ENCODE measurements around the gene MPP4.

The MPP4 gene

GRCh38 chr2:201638326-201638725 lies 60.1 kb downstream of the MPP4 start:
- peaks cover 50% of the 10 kb centered on the region for H3K36me3 ChIP-seq (ENCODE audit: insufficient read depth, low read length)
- H3K4me2 ChIP-seq (ENCODE audit: insufficient read depth, low read length): no peak overlapping the region
- H2AFZ ChIP-seq (ENCODE audit: low read depth, low read length): no peak overlapping the region

DNA sequence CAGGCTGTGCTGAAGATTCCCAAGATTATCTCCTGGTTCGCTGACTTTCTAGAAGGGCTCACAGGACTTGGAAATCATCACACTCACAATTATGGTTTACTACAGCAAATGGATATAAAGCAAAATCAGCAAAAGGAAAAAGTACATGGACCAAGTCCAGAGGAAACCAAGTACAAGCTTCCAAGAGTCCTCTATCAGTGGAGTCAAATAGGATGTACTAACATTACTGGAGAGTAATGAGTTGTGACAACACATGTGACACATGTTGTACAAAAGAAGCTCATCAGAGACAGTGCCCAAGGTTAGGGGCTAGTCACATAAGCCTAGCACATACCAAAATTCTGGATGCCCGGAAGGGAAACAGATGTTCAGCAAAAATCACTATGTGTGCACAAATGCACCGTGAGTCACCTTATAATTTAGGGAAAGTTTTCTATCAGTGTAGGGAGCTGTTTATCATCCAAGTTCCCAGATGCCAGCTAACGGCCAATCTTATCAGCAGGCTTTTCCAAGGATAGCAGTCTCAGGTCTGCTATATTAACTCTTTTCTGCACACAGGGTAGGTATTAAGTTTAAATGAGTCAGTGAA lies 64.7 kb downstream of the MPP4 start:
- H3K4me3 ChIP-seq (ENCODE audit: low read depth in 1 of 2, low read length in 2 of 2): no peak overlapping the region
- ATAC-seq (ENCODE audit: insufficient read depth, low read depth) (no peak), DNase-seq (no peak)
- no peak overlapping the region for H2AFZ ChIP-seq (ENCODE audit: low read depth, low read length)
- no peaks in the 10 kb centered on the region for H3K9me3 ChIP-seq (ENCODE audit: insufficient read depth, low read length, severe bottlenecking)
- TF ChIP-seq, protein P1, sequence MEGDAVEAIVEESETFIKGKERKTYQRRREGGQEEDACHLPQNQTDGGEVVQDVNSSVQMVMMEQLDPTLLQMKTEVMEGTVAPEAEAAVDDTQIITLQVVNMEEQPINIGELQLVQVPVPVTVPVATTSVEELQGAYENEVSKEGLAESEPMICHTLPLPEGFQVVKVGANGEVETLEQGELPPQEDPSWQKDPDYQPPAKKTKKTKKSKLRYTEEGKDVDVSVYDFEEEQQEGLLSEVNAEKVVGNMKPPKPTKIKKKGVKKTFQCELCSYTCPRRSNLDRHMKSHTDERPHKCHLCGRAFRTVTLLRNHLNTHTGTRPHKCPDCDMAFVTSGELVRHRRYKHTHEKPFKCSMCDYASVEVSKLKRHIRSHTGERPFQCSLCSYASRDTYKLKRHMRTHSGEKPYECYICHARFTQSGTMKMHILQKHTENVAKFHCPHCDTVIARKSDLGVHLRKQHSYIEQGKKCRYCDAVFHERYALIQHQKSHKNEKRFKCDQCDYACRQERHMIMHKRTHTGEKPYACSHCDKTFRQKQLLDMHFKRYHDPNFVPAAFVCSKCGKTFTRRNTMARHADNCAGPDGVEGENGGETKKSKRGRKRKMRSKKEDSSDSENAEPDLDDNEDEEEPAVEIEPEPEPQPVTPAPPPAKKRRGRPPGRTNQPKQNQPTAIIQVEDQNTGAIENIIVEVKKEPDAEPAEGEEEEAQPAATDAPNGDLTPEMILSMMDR (IDR thresholded peaks at IDR 0.05; ENCODE audit: borderline replicate concordance, extremely low read depth, low read length, poor library complexity, severe bottlenecking): no peak
- TF ChIP-seq EZH2 (IDR thresholded peaks at IDR 0.05; ENCODE audit: borderline replicate concordance, low read depth, low read length, severe bottlenecking): no peak
- no peaks in the 10 kb centered on the region for H3K79me2 ChIP-seq (ENCODE audit: insufficient read depth, low read length)
- H3K4me1 ChIP-seq (ENCODE audit: insufficient read depth, low read length): no peaks in the 10 kb centered on the region
- H4K20me1 ChIP-seq (ENCODE audit: insufficient read depth, low read length): no peaks in the 10 kb centered on the region
- peaks cover 82% of the 10 kb centered on the region for H3K36me3 ChIP-seq (ENCODE audit: insufficient read depth, low read length)
- no peaks in the 10 kb centered on the region for H3K27me3 ChIP-seq (ENCODE audit: insufficient read depth, low read length, poor library complexity)
- no peak overlapping the region for H3K9ac ChIP-seq (ENCODE audit: low read depth, low read length)
- H3K27ac ChIP-seq (ENCODE audit: low read length): no peak overlapping the region
- H3K4me2 ChIP-seq (ENCODE audit: insufficient read depth, low read length): no peak overlapping the region

More at GRCh38 chr2:201638326-201638725, 60.1 kb downstream of the MPP4 start:
- no peak overlapping the region for H3K27ac ChIP-seq (ENCODE audit: low read length)
- ATAC-seq (ENCODE audit: insufficient read depth, low read depth) (no peak), DNase-seq (no peak)
- no peaks in the 10 kb centered on the region for H3K9me3 ChIP-seq (ENCODE audit: insufficient read depth, low read length, severe bottlenecking)
- TF ChIP-seq EZH2 (IDR thresholded peaks at IDR 0.05; ENCODE audit: borderline replicate concordance, low read depth, low read length, severe bottlenecking): no peak
- TF ChIP-seq, protein P1 (IDR thresholded peaks at IDR 0.05; ENCODE audit: borderline replicate concordance, extremely low read depth, low read length, poor library complexity, severe bottlenecking): no peak
- H3K79me2 ChIP-seq (ENCODE audit: insufficient read depth, low read length): peaks cover 24% of the 10 kb centered on the region
- no peaks in the 10 kb centered on the region for H3K27me3 ChIP-seq (ENCODE audit: insufficient read depth, low read length, poor library complexity)
- no peaks in the 10 kb centered on the region for H4K20me1 ChIP-seq (ENCODE audit: insufficient read depth, low read length)
- no peak overlapping the region for H3K4me3 ChIP-seq (ENCODE audit: low read depth in 1 of 2, low read length in 2 of 2)
- H3K4me1 ChIP-seq (ENCODE audit: insufficient read depth, low read length): peaks cover 18% of the 10 kb centered on the region
- no peak overlapping the region for H3K9ac ChIP-seq (ENCODE audit: low read depth, low read length)

- Histone ChIP-seq H3K9ac (ENCODE audit: low read depth, low read length) (no peak overlapping the region), H3K4me2 (ENCODE audit: insufficient read depth, low read length) (no peak overlapping the region), H3K9me3 (ENCODE audit: insufficient read depth, low read length, severe bottlenecking) (no peaks in the 10 kb centered on the region), H3K4me1 (ENCODE audit: insufficient read depth, low read length) (no peaks in the 10 kb centered on the region), H4K20me1 (ENCODE audit: insufficient read depth, low read length) (no peaks in the 10 kb centered on the region), H3K4me3 (ENCODE audit: low read depth in 1 of 2, low read length in 2 of 2) (no peak overlapping the region), H3K79me2 (ENCODE audit: insufficient read depth, low read length) (no peaks in the 10 kb centered on the region), H3K36me3 (ENCODE audit: insufficient read depth, low read length) (peaks cover 81% of the 10 kb centered on the region), H3K27ac (ENCODE audit: low read length) (no peak overlapping the region), H2AFZ (ENCODE audit: low read depth, low read length) (no peak overlapping the region), H3K27me3 (ENCODE audit: insufficient read depth, low read length, poor library complexity) (no peaks in the 10 kb centered on the region)
- ATAC-seq (ENCODE audit: insufficient read depth, low read depth): no peak
- TF ChIP-seq, protein P1 (IDR thresholded peaks at IDR 0.05; ENCODE audit: borderline replicate concordance, extremely low read depth, low read length, poor library complexity, severe bottlenecking): no peak
- no peak for TF ChIP-seq EZH2 (IDR thresholded peaks at IDR 0.05; ENCODE audit: borderline replicate concordance, low read depth, low read length, severe bottlenecking)
- DNase-seq: no peak
Measured at GRCh38 chr2:201631041-201631440, 67.4 kb downstream of the MPP4 start.

Measured in DND-41 (cell line).